HG03196 (cell line): Measurements from ENCODE around the gene KIF1A.
"Not testable (repeated sequence)": the region's sequence is repeated elsewhere in the genome, so short reads cannot be mapped to it uniquely, and the experiment has no call there.

Experiments
- ATAC-seq: cut with Tn5 transposase; IDR thresholded peaks from one replicate; pipeline ENCODE4 v1.9.1; 2021; ENCODE audit not compliant: unreplicated experiment

The KIF1A gene

GRCh38 chr2:240848900-240849680, 29.1 kb upstream of the KIF1A start:
- ATAC-seq = no peak

- ATAC-seq = no peak
Observed at GRCh38 chr2:240847817-240848216, 27.8 kb upstream of the KIF1A start.

GRCh38 chr2:240846873-240847595, 27.0 kb upstream of the KIF1A start:
- no peak for ATAC-seq

- ATAC-seq = not testable (repeated sequence)
Observed at GRCh38 chr2:240846309-240846708, 26.3 kb upstream of the KIF1A start.

- no peak for ATAC-seq
Observed at GRCh38 chr2:240840435-240841060, 20.5 kb upstream of the KIF1A start.

GRCh38 chr2:240839152-240840143, 19.4 kb upstream of the KIF1A start:
- no peak for ATAC-seq

GRCh38 chr2:240837621-240838020, 17.6 kb upstream of the KIF1A start:
- no peak for ATAC-seq

GRCh38 chr2:240836781-240837467, 16.9 kb upstream of the KIF1A start:
- ATAC-seq = no peak

- ATAC-seq = no peak
Observed at GRCh38 chr2:240835528-240835927, 15.5 kb upstream of the KIF1A start.

GRCh38 chr2:240834377-240834975, 14.5 kb upstream of the KIF1A start:
- ATAC-seq = no peak

GRCh38 chr2:240833724-240834285, 13.8 kb upstream of the KIF1A start:
- no peak for ATAC-seq

- ATAC-seq = no peak
Observed at GRCh38 chr2:240832921-240833494, 13.0 kb upstream of the KIF1A start.

GRCh38 chr2:240832205-240832727, 12.2 kb upstream of the KIF1A start:
- peak; percentile 69 for ATAC-seq

GRCh38 chr2:240831594-240832204, 11.7 kb upstream of the KIF1A start:
- ATAC-seq = no peak

- ATAC-seq = no peak
Observed at GRCh38 chr2:240825476-240825875, 5.5 kb upstream of the KIF1A start.

GRCh38 chr2:240823449-240824336, 3.7 kb upstream of the KIF1A start:
- no peak for ATAC-seq

GRCh38 chr2:240822280-240822847, 2.3 kb upstream of the KIF1A start:
- ATAC-seq = no peak
